GM12865 (cell line): ENCODE measurements around the gene SST.

Experiments used
- DNase-seq: peaks from one replicate; pipeline ENCODE4 v3.0.0; 2010; ENCODE audit warnings: low read depth
- H3K4me3 ChIP-seq: 2 replicates; pipeline ENCODE4 v1.5.1; 2011; ENCODE audit warnings: mild to moderate bottlenecking, low read depth, low read length, control low read depth
- TF ChIP-seq, protein P1 (sequence below): IDR thresholded peaks from 2 replicates; pipeline ENCODE4 v1.5.1; 2011; ENCODE audit warnings: low read length, control low read depth, low read depth, inconsistent platforms; ENCODE audit not compliant: insufficient read depth; ENCODE audit errors: missing control alignments

SST gene

DNA sequence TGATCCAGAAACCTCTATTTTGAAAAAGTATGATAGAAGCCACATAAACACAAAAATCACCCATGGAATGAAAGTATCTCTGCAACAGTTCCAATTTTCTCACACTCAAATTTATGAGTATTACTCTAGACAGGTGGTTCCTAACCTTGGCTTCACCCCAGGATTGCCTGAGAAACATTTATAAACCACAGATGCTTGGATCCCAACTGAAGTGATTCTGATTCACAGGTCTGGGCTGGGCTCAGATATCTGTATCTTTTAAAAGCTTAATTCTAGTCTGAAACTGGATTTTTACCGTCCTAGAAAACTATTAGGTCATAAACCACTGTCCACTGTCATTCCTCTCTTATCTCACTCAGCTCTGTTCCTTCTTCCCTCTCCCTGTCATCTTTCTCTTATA, 7.4 kb upstream of the SST start:
- no peak for DNase-seq
- H3K4me3 ChIP-seq, result no peak overlapping the region
- TF ChIP-seq, protein P1, sequence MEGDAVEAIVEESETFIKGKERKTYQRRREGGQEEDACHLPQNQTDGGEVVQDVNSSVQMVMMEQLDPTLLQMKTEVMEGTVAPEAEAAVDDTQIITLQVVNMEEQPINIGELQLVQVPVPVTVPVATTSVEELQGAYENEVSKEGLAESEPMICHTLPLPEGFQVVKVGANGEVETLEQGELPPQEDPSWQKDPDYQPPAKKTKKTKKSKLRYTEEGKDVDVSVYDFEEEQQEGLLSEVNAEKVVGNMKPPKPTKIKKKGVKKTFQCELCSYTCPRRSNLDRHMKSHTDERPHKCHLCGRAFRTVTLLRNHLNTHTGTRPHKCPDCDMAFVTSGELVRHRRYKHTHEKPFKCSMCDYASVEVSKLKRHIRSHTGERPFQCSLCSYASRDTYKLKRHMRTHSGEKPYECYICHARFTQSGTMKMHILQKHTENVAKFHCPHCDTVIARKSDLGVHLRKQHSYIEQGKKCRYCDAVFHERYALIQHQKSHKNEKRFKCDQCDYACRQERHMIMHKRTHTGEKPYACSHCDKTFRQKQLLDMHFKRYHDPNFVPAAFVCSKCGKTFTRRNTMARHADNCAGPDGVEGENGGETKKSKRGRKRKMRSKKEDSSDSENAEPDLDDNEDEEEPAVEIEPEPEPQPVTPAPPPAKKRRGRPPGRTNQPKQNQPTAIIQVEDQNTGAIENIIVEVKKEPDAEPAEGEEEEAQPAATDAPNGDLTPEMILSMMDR, result no peak

DNA sequence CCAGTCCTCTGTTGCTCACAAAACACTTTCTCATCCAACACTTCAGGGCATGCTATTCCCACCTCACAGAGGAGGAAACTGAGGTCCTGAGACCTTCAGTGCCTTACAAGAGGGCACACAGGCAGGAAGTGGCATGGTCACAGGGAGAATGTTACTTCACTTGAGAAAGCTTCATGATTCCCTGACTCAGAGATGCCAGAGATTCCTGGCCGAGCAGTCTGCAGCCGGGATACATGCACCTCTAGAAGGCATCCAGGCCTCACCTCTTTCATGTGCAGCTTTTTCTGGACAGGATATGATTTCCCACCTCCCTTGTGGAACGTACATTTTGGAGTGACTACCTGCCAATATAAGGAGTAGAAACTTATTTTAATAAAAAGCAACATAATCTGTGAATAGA, 2.8 kb upstream of the SST start:
- no peak overlapping the region for H3K4me3 ChIP-seq
- DNase-seq, result no peak
- TF ChIP-seq, protein P1, result no peak

DNA sequence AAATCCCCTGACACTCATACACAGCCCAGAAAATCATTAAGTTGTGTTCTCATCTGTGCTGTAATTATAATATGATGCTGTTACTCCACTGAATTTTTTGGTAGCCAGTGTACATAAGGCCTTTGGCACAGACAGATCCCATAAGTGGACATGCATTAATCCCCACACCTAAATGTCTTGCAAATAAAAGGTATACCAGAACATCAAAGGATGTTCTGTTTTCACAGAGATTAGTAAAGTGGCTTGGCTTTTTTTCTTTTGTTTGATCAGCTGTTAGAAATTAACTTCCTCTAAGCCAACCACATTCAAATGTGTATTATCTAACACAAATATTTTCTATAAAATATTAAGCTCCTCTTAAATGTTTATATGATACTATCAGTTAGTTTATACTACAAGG, 2.7 kb downstream of the SST start:
- TF ChIP-seq, protein P1, result no peak
- DNase-seq, result no peak
- H3K4me3 ChIP-seq, result no peak overlapping the region

DNA sequence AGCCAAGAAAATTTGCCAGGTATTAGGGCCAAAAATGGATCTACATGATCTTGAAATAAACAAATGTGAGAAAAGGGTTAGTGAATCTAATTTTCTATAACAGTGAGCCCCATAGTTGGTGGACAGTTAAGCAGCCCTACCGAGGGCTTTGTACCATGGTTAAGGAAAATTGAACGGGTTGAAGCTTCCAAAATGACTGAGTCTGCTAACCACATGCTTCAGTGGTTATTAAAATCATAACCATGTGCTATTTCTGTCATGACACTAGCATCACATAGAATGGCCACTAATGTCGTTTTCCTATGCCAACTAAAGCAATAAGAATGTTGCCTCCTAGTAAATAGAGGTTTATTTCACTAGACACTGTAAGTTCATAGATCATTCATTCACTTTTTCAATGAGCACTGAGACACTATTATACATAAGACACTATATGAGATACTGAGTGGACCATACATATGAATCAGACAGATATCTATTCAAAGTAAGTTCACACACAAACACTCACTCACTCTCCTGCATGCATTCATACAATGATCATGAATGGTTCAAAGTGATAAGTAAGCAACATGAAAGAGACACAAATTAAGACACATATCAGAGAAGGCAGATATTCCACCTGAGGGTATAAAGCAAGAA, 4.3 kb downstream of the SST start:
- no peak for DNase-seq
- TF ChIP-seq, protein P1, result no peak
- no peak overlapping the region for H3K4me3 ChIP-seq

DNA sequence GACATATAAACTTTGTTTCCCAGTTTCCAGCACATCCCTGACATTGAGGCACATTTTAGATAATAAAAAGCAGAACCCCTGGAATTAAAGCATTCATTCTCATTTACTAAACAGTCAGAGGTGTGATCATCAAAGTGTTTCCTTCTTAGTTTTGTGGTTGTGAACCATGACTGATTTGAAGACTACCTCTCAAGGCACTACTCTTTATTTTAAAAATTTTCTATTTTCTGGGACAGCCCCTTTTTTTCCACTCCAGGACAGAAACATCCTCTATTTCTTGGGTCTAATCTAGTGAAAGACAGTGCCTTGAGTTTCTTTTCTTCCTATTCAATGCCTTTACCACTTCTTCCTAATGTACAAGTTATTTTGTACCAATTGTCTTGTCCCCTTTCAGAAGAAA, 5.2 kb downstream of the SST start:
- DNase-seq, result no peak
- H3K4me3 ChIP-seq, result no peak overlapping the region
- TF ChIP-seq, protein P1, result no peak

DNA sequence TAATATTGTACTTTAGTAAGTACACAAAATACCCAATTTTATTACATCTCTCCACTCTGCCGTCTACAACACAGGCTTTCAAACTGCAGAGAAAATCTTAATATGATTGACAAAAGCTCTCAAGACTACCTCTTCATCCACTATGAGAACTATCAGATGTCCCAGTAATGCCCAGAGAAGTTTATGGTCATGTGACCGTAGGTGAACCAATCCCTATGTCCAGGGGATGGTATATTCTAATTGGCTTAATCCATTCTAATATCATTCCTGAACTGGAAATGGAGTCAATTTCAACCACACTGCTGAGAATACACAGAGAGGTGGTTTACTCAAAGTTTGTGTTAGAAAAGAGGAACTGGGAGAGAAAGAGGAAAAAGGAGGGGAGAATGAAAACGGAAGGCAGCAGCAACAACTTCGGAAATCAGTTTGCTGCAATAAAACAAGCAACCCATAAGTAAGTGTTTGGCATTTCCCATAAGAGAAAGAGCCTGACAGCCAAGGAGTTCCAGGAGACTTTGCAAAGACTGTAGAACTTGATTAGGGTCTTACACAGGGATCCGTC, 7.3 kb downstream of the SST start:
- TF ChIP-seq, protein P1, result no peak
- no peak overlapping the region for H3K4me3 ChIP-seq
- no peak for DNase-seq

DNA sequence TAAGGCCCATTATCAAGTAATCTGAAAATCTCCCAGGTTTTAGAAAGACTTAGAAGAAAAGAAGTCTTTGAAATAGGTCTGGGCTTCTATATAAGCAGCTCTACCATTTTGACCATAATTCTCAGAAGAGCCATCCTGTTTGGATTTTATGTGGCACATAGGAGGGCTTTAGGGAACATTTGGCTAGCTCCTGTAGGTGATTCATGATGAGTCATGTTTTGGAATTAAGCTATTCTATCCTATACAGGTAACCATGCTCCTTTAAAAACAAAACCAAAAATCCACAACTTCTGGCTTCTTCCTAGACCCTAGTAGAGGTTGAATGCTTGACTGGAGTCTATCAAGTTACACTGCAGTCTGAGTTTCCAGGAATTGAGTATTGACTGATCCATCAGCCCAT, 8.9 kb downstream of the SST start:
- H3K4me3 ChIP-seq, result no peak overlapping the region
- no peak for DNase-seq
- TF ChIP-seq, protein P1, result no peak
